Measurements from ENCODE around the gene RSPRY1. TPM values are rescaled to one million over a fixed set of nuclear protein-coding genes. Genes with fewer than 3 reads are reported as not detected.

RSPRY1 gene
- total RNA-seq, 4 donors from 2014 or later: 22.4 to 30.7 (median 25.7) TPM

GRCh38 chr16:57256601-57257395 lies 70.7 kb downstream of the RSPRY1 start:
- peaks cover 33 to 62% (median 49%) of the 10 kb centered on the region in 4 donors for H3K36me3 ChIP-seq
- H3K27me3 ChIP-seq: no peaks in the 10 kb centered on the region
- no peak overlapping the region for H3K4me3 ChIP-seq
- H3K9me3 ChIP-seq: no peaks in the 10 kb centered on the region
- TF ChIP-seq POLR2A (IDR thresholded peaks at IDR 0.05; ENCODE audit: low read depth): no peak
- no peak for TF ChIP-seq CTCF (IDR thresholded peaks at IDR 0.05)
- TF ChIP-seq EP300 (IDR thresholded peaks at IDR 0.05): no peak
- no peak for TF ChIP-seq POLR2AphosphoS5 (IDR thresholded peaks at IDR 0.05)
- no peak overlapping the region for H3K27ac ChIP-seq (replicated peaks in 1 of 4)
- peaks cover 9 to 19% (median 14%) of the 10 kb centered on the region in 4 donors for H3K4me1 ChIP-seq
- WGBS: 89% methylated on average over 16 of the region's 16 CpGs
- DNase-seq (ENCODE audit: extremely low spot score): no peak
- intact Hi-C loops (cut with DNase I): no loop called here

GRCh38 chr16:57257455-57258070 lies 71.4 kb downstream of the RSPRY1 start:
- TF ChIP-seq CTCF (IDR thresholded peaks at IDR 0.05) (no peak), EP300 (IDR thresholded peaks at IDR 0.05) (no peak), POLR2A (IDR thresholded peaks at IDR 0.05; ENCODE audit: low read depth) (no peak), POLR2AphosphoS5 (IDR thresholded peaks at IDR 0.05) (no peak)
- Histone ChIP-seq H3K4me1 (peaks cover 9 to 19% (median 14%) of the 10 kb centered on the region in 4 donors), H3K27me3 (no peaks in the 10 kb centered on the region), H3K4me3 (no peak overlapping the region), H3K36me3 (peaks cover 26 to 54% (median 41%) of the 10 kb centered on the region in 4 donors), H3K27ac (replicated peaks in 1 of 4) (no peak overlapping the region), H3K9me3 (no peaks in the 10 kb centered on the region)
- WGBS: 90% methylated on average over 13 of the region's 13 CpGs
- intact Hi-C loops (cut with DNase I): no loop called here
- DNase-seq (ENCODE audit: extremely low spot score): no peak

GRCh38 chr16:57258226-57258909 lies 72.2 kb downstream of the RSPRY1 start:
- H3K36me3 ChIP-seq: peaks cover 21 to 46% (median 33%) of the 10 kb centered on the region in 4 donors
- DNase-seq (ENCODE audit: extremely low spot score): no peak
- intact Hi-C loops (cut with DNase I): no loop called here

GRCh38 chr16:57258910-57259475 lies 72.9 kb downstream of the RSPRY1 start:
- no peak for DNase-seq (ENCODE audit: extremely low spot score)
- peaks cover 9 to 19% (median 14%) of the 10 kb centered on the region in 4 donors for H3K4me1 ChIP-seq
- intact Hi-C loops (cut with DNase I): no loop called here

More at GRCh38 chr16:57258226-57258909, 72.2 kb downstream of the RSPRY1 start:
- no peak for TF ChIP-seq EP300 (IDR thresholded peaks at IDR 0.05)
- TF ChIP-seq CTCF (IDR thresholded peaks at IDR 0.05): no peak
- no peak for TF ChIP-seq POLR2A (IDR thresholded peaks at IDR 0.05; ENCODE audit: low read depth)
- no peak for TF ChIP-seq POLR2AphosphoS5 (IDR thresholded peaks at IDR 0.05)
- Histone ChIP-seq H3K4me1 (peaks cover 9 to 19% (median 14%) of the 10 kb centered on the region in 4 donors), H3K27ac (replicated peaks in 1 of 4) (no peak overlapping the region), H3K27me3 (no peaks in the 10 kb centered on the region), H3K4me3 (no peak overlapping the region), H3K9me3 (no peaks in the 10 kb centered on the region)
- WGBS: 98% methylated on average over 18 of the region's 18 CpGs

More at GRCh38 chr16:57258910-57259475, 72.9 kb downstream of the RSPRY1 start:
- no peaks in the 10 kb centered on the region for H3K9me3 ChIP-seq
- no peaks in the 10 kb centered on the region for H3K27me3 ChIP-seq
- H3K4me3 ChIP-seq: no peak overlapping the region
- H3K36me3 ChIP-seq: peaks cover 20 to 40% (median 27%) of the 10 kb centered on the region in 4 donors
- WGBS: 75% methylated on average over 1 of the region's 1 CpG
- H3K27ac ChIP-seq (replicated peaks in 1 of 4): no peak overlapping the region
- TF ChIP-seq CTCF (IDR thresholded peaks at IDR 0.05): no peak
- TF ChIP-seq POLR2AphosphoS5 (IDR thresholded peaks at IDR 0.05): no peak
- no peak for TF ChIP-seq EP300 (IDR thresholded peaks at IDR 0.05)
- TF ChIP-seq POLR2A (IDR thresholded peaks at IDR 0.05; ENCODE audit: low read depth): no peak

Data from esophagus muscularis mucosa (tissue), 4 donors.